ENCODE measurements around the gene DNAJC8. TPM values are rescaled to one million over a fixed set of nuclear protein-coding genes. Genes with fewer than 3 reads are reported as not detected.
A peak's percentile ranks its signal among the peaks of the same experiment; 100 is the strongest.

DNAJC8 gene
- total RNA-seq, 6 experiments from 2014 or later = 22.2 to 34.4 (median 28.2) TPM

DNA sequence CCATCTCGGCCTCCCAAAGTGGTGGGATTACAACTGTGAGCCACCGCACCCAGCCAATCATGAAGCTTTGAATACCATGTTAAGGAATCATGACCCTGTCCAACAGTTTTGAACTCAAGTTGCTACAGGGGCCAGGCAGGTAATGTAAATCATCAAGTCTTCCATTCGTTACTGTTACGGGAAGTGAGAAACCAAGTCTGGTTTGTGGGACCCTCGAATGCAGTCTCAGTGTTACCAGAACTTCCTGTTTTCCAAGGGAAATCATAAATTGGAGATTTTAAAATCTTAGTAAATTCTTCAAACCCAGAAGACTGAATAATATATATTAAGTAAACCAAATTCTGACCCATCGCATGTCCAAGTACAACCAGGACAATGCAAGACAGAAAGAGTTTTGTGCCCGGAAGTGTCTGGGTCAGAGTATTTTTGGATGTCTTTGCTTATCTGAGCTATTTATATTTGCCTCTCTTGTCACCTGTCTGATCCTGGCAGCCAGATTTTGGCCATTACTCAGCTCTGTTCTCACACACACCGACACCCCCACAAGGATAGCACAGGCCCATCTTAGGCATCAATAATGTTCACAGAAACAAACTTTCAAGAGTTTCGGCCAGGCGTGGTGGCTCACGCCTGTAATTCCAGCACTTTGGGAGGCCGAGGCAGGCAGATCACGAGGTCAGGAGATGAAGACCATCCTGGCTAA, 11.9 kb upstream of the DNAJC8 start:
- peak in 1 of 3 donors; percentile 61 for DNase-seq
- intact Hi-C loops (cut with DNase I) = no loop called here

GRCh38 chr1:28243685-28244311, 11.0 kb upstream of the DNAJC8 start:
- 52% methylated on average over 2 of the region's 2 CpGs for WGBS (ENCODE audit: insufficient coverage, low coverage, low lambda C conversion rate, missing lambda C conversion rate)
- ATAC-seq (peak in 2 of 4 donors; percentile 1 to 2), DNase-seq (peak in 1 of 3 donors; percentile 53)
- intact Hi-C loops (cut with DNase I) = no loop called here
- H3K36me3 ChIP-seq = no peaks in the 10 kb centered on the region
- H3K27ac ChIP-seq = peak overlapping the region in 2 of 3 donors; percentile 43 to 78
- H3K9me3 ChIP-seq = no peaks in the 10 kb centered on the region
- peaks cover 2 to 44% (median 18%) of the 10 kb centered on the region in 4 donors for H3K4me1 ChIP-seq
- H3K4me3 ChIP-seq = no peak overlapping the region
- H3K27me3 ChIP-seq = no peaks in the 10 kb centered on the region
- TF ChIP-seq POLR2A (IDR thresholded peaks at IDR 0.05) = no peak
- no peak for TF ChIP-seq CTCF (IDR thresholded peaks at IDR 0.05)

More for the DNA sequence above, 11.9 kb upstream of the DNAJC8 start:
- Histone ChIP-seq H3K27me3 (no peaks in the 10 kb centered on the region), H3K4me1 (peaks cover 2 to 49% (median 18%) of the 10 kb centered on the region in 4 donors), H3K27ac (peak overlapping the region; percentile 26 to 78 (median 43)), H3K9me3 (no peaks in the 10 kb centered on the region), H3K4me3 (no peak overlapping the region), H3K36me3 (no peaks in the 10 kb centered on the region)
- peak in 1 of 4 donors; percentile 7 for ATAC-seq
- TF ChIP-seq CTCF (IDR thresholded peaks at IDR 0.05) (no peak), POLR2A (IDR thresholded peaks at IDR 0.05) (no peak)
- WGBS (ENCODE audit: insufficient coverage, low coverage, low lambda C conversion rate, missing lambda C conversion rate) = 48% methylated on average over 13 of the region's 13 CpGs

- intact Hi-C loops (cut with DNase I) = no loop called here
- H3K27me3 ChIP-seq = no peaks in the 10 kb centered on the region
- peaks cover 0 to 37% (median 15%) of the 10 kb centered on the region in 4 donors for H3K4me1 ChIP-seq
- no peak for TF ChIP-seq CTCF (IDR thresholded peaks at IDR 0.05)
- no peak for TF ChIP-seq POLR2A (IDR thresholded peaks at IDR 0.05)
- H3K9me3 ChIP-seq = no peaks in the 10 kb centered on the region
- DNase-seq = peak in 1 of 3 donors; percentile 35
- WGBS (ENCODE audit: insufficient coverage, low coverage, low lambda C conversion rate, missing lambda C conversion rate) = 91% methylated on average over 10 of the region's 10 CpGs
- no peak overlapping the region for H3K27ac ChIP-seq
- no peak overlapping the region for H3K4me3 ChIP-seq
- H3K36me3 ChIP-seq = no peaks in the 10 kb centered on the region
- ATAC-seq = no peak
These were observed 8.9 kb upstream of the DNAJC8 start for GRCh38 chr1:28241638-28242241.

DNA sequence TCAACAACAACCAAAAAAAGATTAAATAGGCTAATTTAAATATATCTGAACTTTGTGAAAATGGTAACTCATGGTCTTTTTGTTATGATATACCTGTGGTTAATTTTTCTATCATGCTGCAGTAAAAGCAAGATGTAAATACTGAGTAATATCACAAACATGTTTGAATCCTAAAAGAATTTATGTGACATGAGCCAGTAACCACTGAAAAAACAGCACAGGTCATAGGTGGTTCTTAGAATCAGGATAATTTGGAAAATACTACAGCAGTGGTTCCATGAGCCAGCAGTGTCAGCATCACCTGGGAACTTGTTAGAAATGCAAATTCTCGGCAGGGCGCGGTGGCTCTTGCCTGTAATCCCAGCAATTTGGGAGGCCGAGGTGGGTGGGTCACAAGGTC, 7.2 kb upstream of the DNAJC8 start:
- DNase-seq (no peak), ATAC-seq (no peak)
- no peak overlapping the region for H3K27ac ChIP-seq
- H3K36me3 ChIP-seq = no peaks in the 10 kb centered on the region
- H3K4me1 ChIP-seq = peaks cover 0 to 29% (median 14%) of the 10 kb centered on the region in 4 donors
- intact Hi-C loops (cut with DNase I) = no loop called here
- no peak overlapping the region for H3K4me3 ChIP-seq
- no peaks in the 10 kb centered on the region for H3K9me3 ChIP-seq
- H3K27me3 ChIP-seq = no peaks in the 10 kb centered on the region
- TF ChIP-seq CTCF (IDR thresholded peaks at IDR 0.05) (no peak), POLR2A (IDR thresholded peaks at IDR 0.05) (no peak)
- WGBS (ENCODE audit: insufficient coverage, low coverage, low lambda C conversion rate, missing lambda C conversion rate) = 100% methylated on average over 1 of the region's 4 CpGs
